ENCODE data around the gene RPS15A.
"Not testable (repeated sequence)": the region's sequence is repeated elsewhere in the genome, so short reads cannot be mapped to it uniquely, and the experiment has no call there.

Gene RPS15A

DNA sequence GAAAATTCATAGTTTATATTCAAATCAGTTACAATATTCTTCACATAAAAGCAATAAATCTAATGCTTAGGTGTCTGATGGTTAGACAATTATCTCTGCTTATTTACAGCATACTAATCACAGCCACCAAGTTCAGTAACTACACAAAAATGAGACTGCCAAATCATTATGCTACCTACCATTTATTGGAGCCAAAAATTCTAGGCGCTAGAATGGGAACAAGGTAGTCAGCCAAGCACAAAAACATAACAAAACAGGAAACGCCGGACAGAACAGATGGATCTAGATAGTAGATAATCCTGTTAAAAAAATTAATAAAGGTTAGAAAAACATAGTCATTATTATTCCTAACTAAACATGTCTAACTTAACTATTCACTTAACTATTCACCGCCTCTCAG lies 7.6 kb upstream of the RPS15A start:
- DNase-seq (ENCODE audit: low read depth), result no peak

DNA sequence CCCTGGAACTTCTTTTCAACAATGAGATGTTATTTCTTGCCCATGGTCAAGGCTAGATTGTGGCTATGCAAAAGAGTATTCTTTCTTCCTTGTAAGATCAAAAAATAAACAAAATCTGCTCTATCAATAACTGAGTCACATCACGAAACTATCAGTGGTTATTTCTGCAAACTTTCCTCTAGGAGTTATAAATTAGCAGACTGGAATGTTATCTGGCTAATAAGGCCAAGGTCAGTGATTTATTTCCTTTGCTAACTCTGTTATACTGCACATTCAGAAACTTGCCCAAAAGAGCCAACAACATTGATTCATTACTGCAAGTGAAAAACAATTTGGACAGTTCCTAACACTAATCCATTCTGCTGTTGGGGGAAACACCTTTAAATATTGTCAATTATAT lies 6.2 kb upstream of the RPS15A start:
- no peak for DNase-seq (ENCODE audit: low read depth)

GRCh38 chr16:18792836-18793433 lies 2.8 kb upstream of the RPS15A start:
- no peak for DNase-seq (ENCODE audit: low read depth)

DNA sequence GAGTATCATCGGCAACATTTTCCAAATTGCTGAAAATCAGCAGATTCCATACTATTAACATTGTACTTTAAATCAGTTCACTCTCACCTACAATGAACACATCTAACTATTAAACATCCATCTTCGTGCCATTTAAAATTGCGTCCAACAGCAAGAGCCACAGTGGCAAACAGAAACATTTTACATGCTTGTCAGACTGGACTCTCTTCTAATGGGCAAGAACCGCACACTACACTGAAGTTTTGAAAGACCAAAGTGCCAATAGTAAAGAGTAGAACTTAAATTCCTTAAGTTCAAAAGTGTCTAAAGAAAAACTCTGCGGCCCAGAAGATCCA lies 652 bp downstream of the RPS15A start:
- no peak for DNase-seq (ENCODE audit: low read depth)

DNA sequence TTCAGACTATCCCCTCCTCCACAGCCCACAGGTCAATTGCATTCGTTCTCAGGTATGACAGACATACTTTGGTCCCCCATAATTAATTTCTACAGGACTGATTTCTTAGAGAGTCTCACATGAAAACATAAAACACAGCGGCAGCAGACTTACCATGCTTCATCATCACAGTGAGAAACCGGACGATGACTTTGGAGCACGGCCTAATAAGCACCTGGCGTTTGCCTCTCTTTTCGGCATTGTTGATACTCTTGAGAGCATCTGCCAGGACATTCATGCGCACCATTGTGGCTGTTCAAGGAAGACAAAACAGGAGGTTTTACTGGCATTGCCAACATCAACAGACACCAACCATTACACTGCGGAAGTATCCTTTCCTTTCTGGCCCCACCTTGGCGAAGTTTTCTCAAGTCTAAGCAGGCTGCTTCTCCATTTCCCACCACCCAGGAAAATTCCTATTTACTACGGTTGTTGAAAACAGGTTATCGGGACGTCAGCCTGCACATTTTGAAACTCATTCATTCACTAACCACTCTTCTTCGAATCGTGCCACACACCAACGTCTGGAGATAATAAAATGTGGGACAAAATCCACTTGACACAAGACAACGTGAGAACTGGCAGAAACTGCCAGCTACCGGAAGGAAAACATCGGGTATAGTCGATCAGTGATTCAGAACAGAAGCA lies 1.2 kb downstream of the RPS15A start:
- DNase-seq (ENCODE audit: low read depth), result no peak

- DNase-seq (ENCODE audit: low read depth), result no peak
Measured at GRCh38 chr16:18784917-18785623, 5.1 kb downstream of the RPS15A start.

GRCh38 chr16:18783430-18784341 lies 6.4 kb downstream of the RPS15A start:
- no peak for DNase-seq (ENCODE audit: low read depth)

- DNase-seq (ENCODE audit: low read depth), result no peak
Measured at GRCh38 chr16:18782697-18783429, 7.3 kb downstream of the RPS15A start.

- not testable (repeated sequence) for DNase-seq (ENCODE audit: low read depth)
Measured at GRCh38 chr16:18781232-18781631, 8.9 kb downstream of the RPS15A start.

GRCh38 chr16:18780460-18781026 lies 9.6 kb downstream of the RPS15A start:
- not testable (repeated sequence) for DNase-seq (ENCODE audit: low read depth)

DNA sequence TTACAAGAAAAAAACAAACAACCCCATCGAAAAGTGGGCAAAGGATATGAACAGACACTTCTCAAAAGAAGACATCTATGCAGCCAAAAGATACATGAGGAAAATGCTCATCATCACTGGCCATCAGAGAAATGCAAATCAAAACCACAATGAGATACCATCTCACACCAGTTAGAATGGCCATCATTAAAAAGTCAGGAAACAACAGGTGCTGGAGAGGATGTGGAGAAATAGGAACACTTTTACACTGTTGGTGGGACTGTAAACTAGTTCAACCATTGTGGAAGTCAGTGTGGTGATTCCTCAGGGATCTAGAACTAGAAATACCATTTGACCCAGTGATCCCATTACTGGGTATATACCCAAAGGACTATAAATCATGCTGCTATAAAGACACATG lies 12.5 kb downstream of the RPS15A start:
- DNase-seq (ENCODE audit: low read depth), result not testable (repeated sequence)

- not testable (repeated sequence) for DNase-seq (ENCODE audit: low read depth)
Measured at GRCh38 chr16:18776334-18776733, 13.8 kb downstream of the RPS15A start.

GRCh38 chr16:18774651-18775050 lies 15.5 kb downstream of the RPS15A start:
- not testable (repeated sequence) for DNase-seq (ENCODE audit: low read depth)

DNA sequence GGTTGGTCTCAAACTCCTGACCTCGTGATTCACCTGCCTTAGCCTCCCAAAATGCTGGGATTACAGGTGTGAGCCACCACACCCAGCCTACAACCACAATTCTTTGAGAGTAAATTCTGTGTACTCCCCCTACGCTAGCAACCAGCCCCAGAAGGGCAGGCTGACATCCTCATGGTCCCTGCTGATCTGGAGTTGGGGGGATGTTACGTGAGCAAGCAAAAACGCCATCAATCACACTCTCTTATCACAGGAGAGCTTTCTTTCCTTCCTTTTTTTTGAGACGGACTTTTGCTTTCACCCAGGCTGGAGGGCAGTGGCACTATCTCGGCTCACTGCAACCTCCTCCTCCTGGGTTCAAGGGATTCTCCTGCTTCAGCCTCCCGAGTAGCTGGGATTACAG lies 18.0 kb downstream of the RPS15A start:
- DNase-seq (ENCODE audit: low read depth), result not testable (repeated sequence)

DNA sequence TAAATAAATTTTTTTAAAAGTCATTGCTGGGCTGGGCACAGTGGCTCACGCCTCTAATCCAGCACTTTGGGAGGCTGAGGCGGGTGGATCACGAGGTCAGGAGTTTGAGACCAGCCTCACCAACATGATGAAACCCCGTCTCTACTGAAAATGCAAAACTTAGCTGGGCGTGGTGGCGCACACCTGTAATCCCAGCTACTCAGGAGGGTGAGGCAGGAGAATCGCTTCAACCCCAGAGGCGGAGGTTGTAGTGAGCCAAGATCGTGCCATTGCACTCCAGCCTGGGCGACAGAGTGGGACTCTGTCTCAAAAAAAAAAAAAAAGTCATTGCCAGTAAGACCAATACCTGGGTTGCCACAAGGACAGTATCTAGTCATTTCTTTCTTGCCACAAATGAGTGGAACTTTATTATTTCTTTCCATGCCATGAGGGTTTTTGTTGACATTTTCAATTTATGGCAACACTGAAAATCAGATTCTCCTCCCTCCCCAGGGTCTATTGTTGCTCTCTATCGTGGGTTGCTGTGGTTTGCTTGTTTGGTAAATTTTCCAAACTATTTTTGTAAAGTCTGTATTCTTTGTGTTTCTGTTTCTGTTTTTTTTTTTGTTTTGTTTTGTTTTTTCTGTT lies 19.7 kb downstream of the RPS15A start:
- DNase-seq (ENCODE audit: low read depth), result not testable (repeated sequence)

GRCh38 chr16:18767217-18767616 lies 22.9 kb downstream of the RPS15A start:
- not testable (repeated sequence) for DNase-seq (ENCODE audit: low read depth)

DNA sequence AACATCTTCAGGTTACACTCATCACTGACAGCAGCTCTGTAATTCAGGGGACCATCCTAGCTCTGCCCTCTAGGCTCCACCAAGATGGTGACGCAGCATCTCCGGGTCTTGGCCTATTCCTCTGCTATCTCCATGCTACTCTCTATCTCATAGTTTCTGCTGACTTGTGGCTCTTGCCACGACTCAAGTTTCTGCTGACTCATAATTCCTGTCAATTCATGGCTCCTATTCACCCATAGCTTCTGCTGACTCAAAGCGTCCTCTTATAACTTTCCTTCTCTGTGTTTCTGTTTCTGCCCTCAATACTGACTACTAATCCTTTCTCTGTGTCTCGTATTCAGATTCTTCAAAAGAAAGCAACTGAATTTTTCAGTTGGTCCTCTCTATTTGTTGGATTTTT lies 27.4 kb downstream of the RPS15A start:
- not testable (repeated sequence) for DNase-seq (ENCODE audit: low read depth)

DNA sequence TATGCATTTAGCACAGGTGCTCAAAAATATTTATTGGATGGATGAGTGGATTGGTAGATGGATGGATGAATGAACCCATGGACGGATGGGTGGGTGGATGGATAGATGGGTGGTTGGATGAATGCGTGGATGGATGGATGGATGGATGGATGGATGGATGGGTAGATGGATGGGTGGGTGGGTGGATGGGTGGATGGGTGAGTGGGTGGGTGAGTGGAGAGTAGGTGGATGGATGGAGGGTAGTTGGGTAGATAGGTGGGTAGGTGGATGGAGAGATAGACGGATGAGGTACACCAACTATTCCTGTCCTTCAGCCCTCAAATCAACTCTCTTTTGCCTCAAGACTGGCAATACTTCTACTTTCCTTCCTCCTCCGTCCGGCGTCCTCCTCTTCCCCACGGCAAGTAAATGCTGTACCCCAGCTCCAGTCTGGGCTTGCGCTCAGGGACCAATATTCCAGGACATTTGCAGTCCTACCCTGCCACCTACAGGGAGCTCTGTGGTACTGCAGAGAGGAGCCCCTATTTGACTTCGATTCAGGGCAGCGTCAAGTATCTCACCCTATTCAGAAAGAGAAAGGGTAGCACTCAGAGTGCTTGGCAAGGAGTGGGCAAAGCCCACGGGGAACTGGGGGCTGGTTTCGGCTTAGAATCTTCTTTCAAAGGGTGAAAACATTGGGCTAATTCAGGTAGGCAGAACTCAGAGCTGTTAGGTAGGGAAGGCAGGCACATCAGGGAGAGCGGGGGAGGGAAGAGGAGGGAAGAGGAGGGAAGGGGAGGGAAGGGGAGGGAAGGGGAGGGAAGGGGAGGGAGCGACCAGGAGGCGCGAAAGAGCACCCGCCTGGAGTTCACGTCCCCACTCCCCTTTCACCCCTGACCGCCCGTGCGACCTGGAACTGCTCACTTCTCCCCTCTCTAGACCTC lies 30.3 kb downstream of the RPS15A start:
- DNase-seq (ENCODE audit: low read depth), result not testable (repeated sequence)

DNA sequence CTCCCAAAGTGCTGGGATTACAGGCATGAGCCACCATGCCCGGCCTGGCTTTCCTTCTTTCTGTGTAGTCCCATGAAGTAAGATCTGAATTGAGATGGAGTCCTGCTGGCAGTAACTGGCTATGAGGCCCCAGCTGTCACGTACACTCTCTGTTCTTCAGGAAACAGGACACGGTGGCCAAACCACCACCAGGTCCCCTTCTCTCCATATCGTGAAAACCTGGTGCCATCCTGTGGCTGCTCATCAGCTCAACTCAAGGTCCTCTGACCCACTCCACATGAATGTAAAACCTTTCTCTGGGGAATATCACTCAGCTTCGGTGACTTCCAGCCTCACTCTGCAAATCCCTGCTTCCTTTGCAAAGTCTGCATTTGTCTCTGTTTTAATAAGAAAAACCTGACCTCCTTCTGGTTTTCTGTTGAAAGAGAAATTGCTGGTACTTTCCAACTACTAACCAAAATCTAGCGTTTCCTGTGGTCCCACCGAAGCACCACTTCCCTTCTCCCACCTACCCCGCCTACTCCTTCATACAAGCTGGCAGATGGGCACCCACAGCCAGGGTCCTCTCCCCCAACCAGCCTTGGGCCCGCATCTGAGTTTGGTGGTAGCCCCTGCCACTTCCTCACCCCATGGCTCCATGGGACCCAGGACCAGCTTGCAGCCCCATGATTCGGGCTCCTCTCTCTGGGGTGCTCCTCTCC lies 32.0 kb downstream of the RPS15A start:
- DNase-seq (ENCODE audit: low read depth), result not testable (repeated sequence)
